ENCODE measurements around the gene MPST. TPM values are rescaled to one million over a fixed set of nuclear protein-coding genes. Genes with fewer than 3 reads are reported as not detected.

MPST gene
- polyA plus RNA-seq, 1 donor (not counting 4 experiments of a cell fraction or from before 2014, with no cell fraction given): 23.5 TPM

GRCh38 chr22:37020192-37020479, 594 bp downstream of the MPST start:
- Histone ChIP-seq H3K9ac (ENCODE audit: control insufficient read depth, extremely low read depth, insufficient read depth, low read length) (peak overlapping the region; percentile 81), H3K4me3 (ENCODE audit: control insufficient read depth in 2 of 3, extremely low read depth in 1 of 3, insufficient read depth in 2 of 3, low read depth in 1 of 3, low read length in 3 of 3) (peak overlapping the region; percentile 86 to 94 (median 92)), H3K27ac (ENCODE audit: control insufficient read depth, insufficient read depth, low read length) (peak overlapping the region; percentile 76), H3K4me2 (ENCODE audit: control insufficient read depth, extremely low read depth, insufficient read depth, low read depth, low read length) (peak overlapping the region; percentile 85), H4K20me1 (ENCODE audit: control insufficient read depth, extremely low read depth, insufficient read depth, low read length) (no peaks in the 10 kb centered on the region), H2AFZ (ENCODE audit: control insufficient read depth, low read length) (peak overlapping the region; percentile 91), H3K9me1 (ENCODE audit: control insufficient read depth, extremely low read depth, insufficient read depth, low read length) (no peaks in the 10 kb centered on the region), H3K4me1 (ENCODE audit: control insufficient read depth, extremely low read depth, insufficient read depth, low read length) (peaks cover 8% of the 10 kb centered on the region), H3K9me3 (ENCODE audit: control insufficient read depth, low read depth, low read length) (no peaks in the 10 kb centered on the region), H3K27me3 (ENCODE audit: control insufficient read depth, extremely low read depth, insufficient read depth, low read length) (no peaks in the 10 kb centered on the region), H3K36me3 (ENCODE audit: control insufficient read depth in 2 of 2, extremely low read depth in 1 of 2, insufficient read depth in 2 of 2, low read length in 2 of 2) (peaks cover 5 to 11% of the 10 kb centered on the region in 2 experiments), H3K79me2 (ENCODE audit: control insufficient read depth, insufficient read depth, low read length) (peaks cover 8% of the 10 kb centered on the region)
- dilution Hi-C loops (cut with MboI; ENCODE audit: extremely low pct_ligation_motif_present, low sequenced_read_pairs): no loop called here
- no peak for DNase-seq (ENCODE audit: low read depth, low spot score)
- peak; percentile 86 for FAIRE-seq
- TF ChIP-seq CTCF (optimal IDR thresholded peaks at IDR 0.05 in 1 of 3, IDR thresholded peaks at IDR 0.05 in 1 of 3, conservative IDR thresholded peaks at IDR 0.05 in 1 of 3; ENCODE audit: extremely low read depth in 1 of 3, insufficient read depth in 2 of 3, low read length in 3 of 3): no peak
- TF ChIP-seq EZH2 (IDR thresholded peaks at IDR 0.05; ENCODE audit: low read length): no peak

DNA sequence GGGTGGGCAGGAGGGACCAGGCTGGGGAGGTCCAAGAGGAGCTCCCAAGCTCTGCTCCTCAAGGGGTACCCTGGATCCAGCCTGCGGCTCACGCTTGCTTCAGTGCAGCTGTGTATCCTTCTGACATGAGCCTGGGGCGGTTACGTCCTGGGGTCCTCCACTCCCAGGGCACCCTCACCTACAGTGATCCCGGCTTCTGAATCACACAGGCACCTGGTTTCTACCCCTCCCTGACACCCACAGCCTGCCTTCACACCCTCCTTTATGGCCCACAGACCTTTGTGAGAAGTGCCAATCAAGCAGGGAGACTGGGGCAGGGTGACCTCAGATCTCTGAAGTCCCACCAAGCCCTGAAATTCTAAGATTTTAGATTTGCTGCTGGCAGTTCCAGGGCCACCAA, 1.5 kb downstream of the MPST start:
- H3K79me2 ChIP-seq (ENCODE audit: control insufficient read depth, insufficient read depth, low read length): peaks cover 8% of the 10 kb centered on the region
- H3K4me3 ChIP-seq (ENCODE audit: control insufficient read depth in 2 of 3, extremely low read depth in 1 of 3, insufficient read depth in 2 of 3, low read depth in 1 of 3, low read length in 3 of 3): no peak overlapping the region

More for the DNA sequence above, 1.5 kb downstream of the MPST start:
- no peaks in the 10 kb centered on the region for H3K9me1 ChIP-seq (ENCODE audit: control insufficient read depth, extremely low read depth, insufficient read depth, low read length)
- DNase-seq (ENCODE audit: low read depth, low spot score) (no peak), FAIRE-seq (no peak)
- dilution Hi-C loops (cut with MboI; ENCODE audit: extremely low pct_ligation_motif_present, low sequenced_read_pairs): no loop called here
- H3K36me3 ChIP-seq (ENCODE audit: control insufficient read depth in 2 of 2, extremely low read depth in 1 of 2, insufficient read depth in 2 of 2, low read length in 2 of 2): peaks cover 9 to 16% of the 10 kb centered on the region in 2 experiments
- H3K27ac ChIP-seq (ENCODE audit: control insufficient read depth, insufficient read depth, low read length): no peak overlapping the region
- H3K9me3 ChIP-seq (ENCODE audit: control insufficient read depth, low read depth, low read length): no peaks in the 10 kb centered on the region
- H3K4me1 ChIP-seq (ENCODE audit: control insufficient read depth, extremely low read depth, insufficient read depth, low read length): peaks cover 8% of the 10 kb centered on the region
- H3K27me3 ChIP-seq (ENCODE audit: control insufficient read depth, extremely low read depth, insufficient read depth, low read length): no peaks in the 10 kb centered on the region
- no peaks in the 10 kb centered on the region for H4K20me1 ChIP-seq (ENCODE audit: control insufficient read depth, extremely low read depth, insufficient read depth, low read length)
- H3K9ac ChIP-seq (ENCODE audit: control insufficient read depth, extremely low read depth, insufficient read depth, low read length): no peak overlapping the region
- TF ChIP-seq CTCF (optimal IDR thresholded peaks at IDR 0.05 in 1 of 3, IDR thresholded peaks at IDR 0.05 in 1 of 3, conservative IDR thresholded peaks at IDR 0.05 in 1 of 3; ENCODE audit: extremely low read depth in 1 of 3, insufficient read depth in 2 of 3, low read length in 3 of 3) (no peak), EZH2 (IDR thresholded peaks at IDR 0.05; ENCODE audit: low read length) (no peak)
- H3K4me2 ChIP-seq (ENCODE audit: control insufficient read depth, extremely low read depth, insufficient read depth, low read depth, low read length): no peak overlapping the region
- no peak overlapping the region for H2AFZ ChIP-seq (ENCODE audit: control insufficient read depth, low read length)

Measured in keratinocyte (primary cell).